Prostate gland (tissue), 1 donor: ENCODE measurements around the gene SLC25A36.

Experiments
- POLR2A ChIP-seq: fragments of 450-650 bp; IDR thresholded peaks from one replicate; pipeline ENCODE4 v1.6.1; 2016; ENCODE audit warnings: antibody characterized with exemption, mild to moderate bottlenecking
- POLR2AphosphoS5 ChIP-seq: sonication (generic); formaldehyde crosslinking; IDR thresholded peaks from one replicate; pipeline ENCODE4 v1.6.1; 2017; ENCODE audit warnings: antibody characterized with exemption

- no peak for TF ChIP-seq POLR2AphosphoS5
- no peak for TF ChIP-seq POLR2A
Measured at GRCh38 chr3:141011997-141012262, 70.3 kb downstream of the SLC25A36 start.
